Fibroblast of skin of right biceps (primary cell): ENCODE measurements around the gene NAT14.
"Not testable (repeated sequence)": the region's sequence is repeated elsewhere in the genome, so short reads cannot be mapped to it uniquely, and the experiment has no call there.

ENCODE experiments used
- DNase-seq: peaks from one replicate; pipeline ENCODE4 v3.0.0-alpha.2; 2013

The NAT14 gene

DNA sequence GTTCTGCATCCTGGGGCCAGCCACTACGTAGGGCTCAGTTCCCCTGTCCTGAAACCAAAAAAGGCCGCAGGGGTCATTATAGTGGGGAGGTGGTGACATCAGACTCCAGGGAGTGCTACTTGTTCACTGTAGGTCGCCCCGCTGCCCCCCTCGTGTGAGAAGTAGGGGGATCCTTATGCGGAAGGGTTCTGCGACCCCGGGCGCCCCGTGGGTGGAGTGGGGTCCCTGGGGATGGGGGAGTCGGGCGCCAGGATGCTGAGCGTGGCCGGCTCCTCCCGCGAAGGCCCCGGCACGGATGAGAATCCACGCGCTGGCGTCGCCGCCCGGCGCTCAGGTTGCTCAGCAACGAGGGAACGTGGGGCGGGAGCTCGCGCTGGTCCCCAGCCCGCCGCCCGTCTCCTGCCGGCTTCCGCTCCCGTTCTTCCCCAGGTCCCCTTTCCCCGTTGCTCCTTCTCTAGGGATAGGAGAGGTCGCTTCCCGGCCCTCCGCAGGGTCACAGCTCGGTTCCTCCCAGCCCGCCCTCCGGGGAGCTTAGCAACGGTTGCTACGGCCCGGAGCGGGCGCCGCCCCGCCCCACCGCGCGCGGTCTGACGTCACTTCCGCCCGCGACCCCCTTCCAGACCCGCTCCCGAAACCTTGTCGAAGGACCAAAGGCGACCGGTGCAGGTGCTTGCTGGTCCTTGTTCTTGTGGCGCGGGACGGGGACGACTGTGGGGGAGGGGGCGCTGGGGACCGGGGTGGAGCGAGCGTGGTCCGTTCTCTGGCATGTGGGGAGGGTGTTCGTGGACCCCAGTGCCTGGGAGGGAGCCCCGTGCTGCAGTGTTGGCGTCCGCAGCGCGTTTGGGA is at the start of gene NAT14:
Gene NAT14 (plus strand): TSS at position 596 of the 846 bp plus-strand sequence. CDS start 521 bp downstream, outside the sequence.
- peak; percentile 69 for DNase-seq

GRCh38 chr19:55436847-55437246 is 48.1 kb upstream of the NAT14 start:
- DNase-seq = no peak

- DNase-seq = peak; percentile 56
Measured at GRCh38 chr19:55437410-55437809, 47.6 kb upstream of the NAT14 start.

- no peak for DNase-seq
Measured at GRCh38 chr19:55439052-55439451, 45.9 kb upstream of the NAT14 start.

DNA sequence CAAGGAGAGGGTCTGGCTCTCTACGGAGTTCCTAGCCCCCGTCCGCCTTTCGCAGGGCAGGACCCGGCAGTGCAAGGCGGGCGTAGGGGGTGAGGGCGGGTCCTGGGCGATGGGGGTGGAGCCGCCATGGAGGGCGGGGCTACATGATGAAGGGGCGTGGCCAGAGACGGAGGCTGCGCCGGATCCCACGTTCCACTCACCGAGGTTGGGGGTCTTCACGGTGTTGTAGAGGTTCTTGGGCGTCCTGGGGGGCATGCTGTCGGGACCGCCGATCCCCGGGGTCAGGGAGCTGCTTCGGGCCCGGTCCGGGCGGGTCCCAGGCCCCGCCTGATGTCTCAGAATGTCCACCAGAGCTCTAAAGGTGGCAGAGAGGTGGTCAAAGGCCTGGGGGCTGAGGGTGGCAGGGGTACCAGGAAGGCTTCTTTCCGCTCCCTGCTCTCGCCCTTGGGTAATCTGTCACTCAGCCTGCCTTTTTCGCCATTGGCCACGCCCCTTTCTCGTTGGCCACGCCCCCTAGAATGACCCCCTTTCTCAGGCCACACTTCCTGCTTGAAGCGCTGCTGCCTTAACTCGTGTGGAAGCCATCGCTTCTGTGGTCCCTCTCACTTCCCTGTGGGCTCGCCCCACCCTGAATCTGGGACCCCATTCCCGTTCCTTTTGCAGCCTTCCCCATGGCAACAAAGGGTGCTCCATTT is 44.4 kb upstream of the NAT14 start:
- DNase-seq = no peak

DNA sequence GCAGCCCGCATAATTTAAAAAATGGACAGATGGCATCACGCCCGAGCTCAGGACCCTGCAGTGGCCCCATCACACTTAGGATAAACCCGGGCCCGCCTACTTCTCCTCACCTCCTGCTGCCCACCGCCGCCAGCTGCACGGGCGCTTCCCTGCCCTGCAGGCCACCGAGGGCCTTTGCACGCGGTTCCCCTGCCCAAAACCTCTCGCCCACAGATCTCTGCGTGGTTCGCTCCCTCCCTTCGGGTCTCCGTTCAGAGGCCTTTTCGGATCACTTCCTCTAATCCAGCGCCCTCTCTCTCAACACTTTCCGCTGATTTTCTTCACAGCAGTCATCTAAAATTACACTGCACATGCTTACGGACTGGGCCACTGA is 43.7 kb upstream of the NAT14 start:
- DNase-seq = no peak

DNA sequence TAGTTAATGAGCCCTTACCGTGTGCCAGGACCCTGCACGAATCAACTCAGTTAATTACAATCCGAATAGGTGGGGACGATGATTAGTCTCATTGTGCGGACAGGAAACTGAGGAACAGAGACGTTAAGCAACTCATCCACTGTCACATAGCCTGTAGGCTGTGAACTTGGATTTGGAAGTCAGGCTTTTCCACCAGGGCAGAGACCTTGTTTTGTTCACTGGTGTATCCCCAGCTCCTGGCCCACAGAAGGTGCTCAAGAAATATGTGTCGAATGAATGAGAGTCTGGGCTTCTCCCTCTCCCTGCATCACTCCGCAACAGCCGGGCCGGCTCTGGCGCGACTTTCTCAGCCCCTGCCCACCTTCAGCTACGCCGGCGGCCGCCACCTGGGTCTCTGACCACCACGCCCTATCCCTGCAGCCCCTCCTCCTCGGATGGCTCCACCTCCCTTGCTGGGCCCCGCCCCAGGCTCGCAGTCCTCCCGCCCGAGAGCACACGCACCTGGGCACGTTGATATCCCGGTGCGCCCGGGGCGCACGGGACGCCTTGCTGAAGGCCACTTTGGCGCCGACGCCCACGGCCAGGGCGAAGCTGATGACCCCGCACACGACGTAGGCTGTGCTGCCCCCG is 43.2 kb upstream of the NAT14 start:
- no peak for DNase-seq

DNA sequence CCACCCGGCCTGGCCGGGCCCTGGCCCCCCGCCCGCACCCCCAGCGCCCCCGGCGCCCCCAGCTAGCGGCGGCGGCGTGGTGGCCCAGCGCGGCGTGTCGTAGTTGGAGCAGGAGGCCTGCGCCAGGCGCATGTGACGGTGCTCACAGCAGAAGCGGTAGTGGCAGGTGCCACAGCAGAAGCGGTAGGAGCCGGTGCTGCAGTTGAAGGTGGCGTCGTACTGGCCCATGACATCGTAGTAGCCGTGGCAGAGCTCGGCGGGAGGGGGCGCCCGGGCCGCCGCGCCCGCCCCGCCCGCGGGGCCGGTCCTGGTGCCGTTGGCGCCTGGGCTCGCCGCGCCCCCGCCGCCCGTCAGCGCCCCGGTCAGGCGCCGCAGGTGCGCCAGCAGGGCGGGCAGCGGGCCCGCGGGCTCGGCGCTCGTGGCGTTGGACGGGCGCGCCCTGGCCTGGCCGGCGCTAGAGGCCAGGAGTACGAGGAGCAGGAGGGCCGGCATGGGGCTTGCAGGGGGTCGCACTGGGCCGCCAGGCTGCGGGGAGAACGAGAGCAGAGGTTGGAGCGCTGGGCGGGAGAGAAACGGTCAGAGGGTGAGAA is 42.5 kb upstream of the NAT14 start:
- DNase-seq = no peak

DNA sequence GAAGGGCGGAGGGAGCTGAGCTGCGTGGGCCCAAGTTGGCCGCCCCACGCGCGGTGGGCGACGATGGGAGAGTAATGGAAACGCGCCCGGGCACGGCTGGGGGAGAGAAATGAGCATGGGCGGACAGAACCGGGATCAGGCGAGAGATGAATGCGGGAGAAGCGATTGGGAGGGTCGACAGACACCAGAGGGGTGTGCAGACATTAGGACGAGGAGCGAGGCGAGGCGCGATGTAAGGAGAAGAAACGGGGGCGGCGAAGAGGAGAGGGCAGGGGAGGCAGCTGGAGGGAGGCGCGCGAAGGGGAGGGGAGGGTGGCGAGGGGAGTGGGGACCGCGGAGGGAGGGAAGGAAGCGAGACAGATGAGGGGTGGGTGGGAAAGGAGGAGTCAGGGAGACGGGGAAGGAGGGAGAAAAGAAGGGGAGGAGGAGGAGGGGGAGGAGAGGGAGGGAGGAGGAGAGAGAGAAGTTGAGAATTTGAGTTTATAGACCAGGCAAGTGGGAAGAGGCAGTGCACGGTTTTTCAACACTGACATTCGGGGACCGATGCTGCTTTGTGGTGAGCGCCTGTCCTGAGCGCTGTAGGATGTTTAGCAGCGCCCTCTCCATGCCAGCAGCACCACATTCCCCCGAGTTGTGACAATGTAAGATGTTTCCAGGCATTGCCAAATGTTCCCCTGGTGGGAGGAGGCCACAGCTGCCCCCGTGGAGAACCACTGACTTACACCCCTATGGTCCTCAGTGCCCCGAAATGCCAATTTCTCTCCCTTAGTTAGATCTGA is 41.8 kb upstream of the NAT14 start, which contains the start of gene SHISA7:
Gene SHISA7 (minus strand): TSS at position 256 of the 779 bp plus-strand sequence. CDS start 437 bp downstream, outside the sequence.
- no peak for DNase-seq

DNA sequence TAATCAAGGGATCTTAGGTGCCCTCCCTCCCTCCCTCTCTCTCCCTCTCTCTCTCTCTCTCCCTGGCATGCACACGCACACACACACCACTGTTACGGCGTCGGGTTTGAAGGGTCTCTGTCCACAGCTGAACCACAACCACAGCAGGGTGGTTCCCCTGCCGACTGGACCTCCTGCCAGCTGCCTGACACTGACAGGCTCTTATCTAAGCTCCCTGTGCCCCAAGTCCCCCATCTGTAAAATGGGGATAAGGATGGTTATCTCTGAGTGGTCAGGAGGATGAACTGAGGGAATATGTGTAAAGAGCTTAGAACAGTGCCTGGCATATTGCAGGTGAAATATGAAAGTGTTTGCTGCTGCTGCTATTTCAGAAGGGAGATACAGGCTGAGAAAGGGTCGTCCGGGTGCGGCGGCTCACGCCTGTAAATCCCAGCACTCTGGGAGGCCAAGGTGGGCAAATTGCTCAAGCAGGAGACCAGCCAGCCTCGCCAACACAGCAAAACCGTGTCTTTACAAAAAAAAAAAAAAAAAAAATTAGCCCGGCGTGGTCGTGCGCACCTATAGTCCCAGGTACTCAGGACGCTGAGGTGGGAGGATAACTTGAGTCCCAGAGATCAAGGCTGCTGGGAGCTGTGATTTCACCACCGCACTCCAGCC is 41.0 kb upstream of the NAT14 start:
- DNase-seq = no peak

DNA sequence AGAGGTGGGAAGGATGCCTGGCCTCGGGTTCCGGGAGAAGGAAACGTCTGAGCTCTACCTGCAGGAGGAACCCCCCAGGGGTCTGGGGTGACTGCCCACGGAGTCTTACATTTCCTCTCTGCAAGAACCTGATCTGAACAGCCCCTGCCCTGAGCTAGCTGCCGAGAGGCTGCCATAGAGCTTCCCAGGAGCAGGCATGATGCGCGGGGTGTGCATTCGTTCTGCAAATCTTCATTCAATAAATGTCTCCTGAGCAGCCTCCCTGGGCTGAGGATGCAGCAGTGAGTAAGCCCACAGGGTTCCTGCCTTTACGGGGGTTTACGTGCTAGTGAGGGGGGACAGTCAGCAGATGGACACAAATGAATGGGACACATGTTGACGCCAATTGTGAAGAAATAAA is 40.3 kb upstream of the NAT14 start:
- no peak for DNase-seq

GRCh38 chr19:55446060-55446459 is 38.9 kb upstream of the NAT14 start:
- no peak for DNase-seq

GRCh38 chr19:55447421-55448174 is 37.4 kb upstream of the NAT14 start:
- peak; percentile 27 for DNase-seq

GRCh38 chr19:55448175-55448490 is 36.9 kb upstream of the NAT14 start:
- not testable (repeated sequence) for DNase-seq

DNA sequence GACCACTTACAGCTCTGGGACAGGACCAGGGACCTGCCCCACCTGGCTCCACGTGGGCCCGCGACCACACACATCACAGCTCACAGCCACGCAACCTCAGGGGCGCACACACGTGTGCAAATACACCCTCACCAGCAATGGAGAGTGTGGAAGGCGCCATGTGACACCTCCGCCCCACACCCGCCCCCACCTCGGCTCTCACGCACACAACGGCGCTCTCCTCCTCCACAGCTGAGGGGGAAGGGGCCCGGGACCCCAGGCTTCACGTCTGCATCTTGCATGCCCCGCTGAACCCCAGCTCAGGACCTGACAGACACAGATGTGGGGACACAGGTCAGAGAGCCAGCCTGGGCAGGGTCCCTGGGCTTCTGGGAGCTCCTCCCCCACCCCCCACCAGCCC is 35.5 kb upstream of the NAT14 start:
- no peak for DNase-seq

- no peak for DNase-seq
Measured at GRCh38 chr19:55451163-55451964, 33.6 kb upstream of the NAT14 start.

GRCh38 chr19:55451965-55452748 is 32.8 kb upstream of the NAT14 start:
- no peak for DNase-seq

DNA sequence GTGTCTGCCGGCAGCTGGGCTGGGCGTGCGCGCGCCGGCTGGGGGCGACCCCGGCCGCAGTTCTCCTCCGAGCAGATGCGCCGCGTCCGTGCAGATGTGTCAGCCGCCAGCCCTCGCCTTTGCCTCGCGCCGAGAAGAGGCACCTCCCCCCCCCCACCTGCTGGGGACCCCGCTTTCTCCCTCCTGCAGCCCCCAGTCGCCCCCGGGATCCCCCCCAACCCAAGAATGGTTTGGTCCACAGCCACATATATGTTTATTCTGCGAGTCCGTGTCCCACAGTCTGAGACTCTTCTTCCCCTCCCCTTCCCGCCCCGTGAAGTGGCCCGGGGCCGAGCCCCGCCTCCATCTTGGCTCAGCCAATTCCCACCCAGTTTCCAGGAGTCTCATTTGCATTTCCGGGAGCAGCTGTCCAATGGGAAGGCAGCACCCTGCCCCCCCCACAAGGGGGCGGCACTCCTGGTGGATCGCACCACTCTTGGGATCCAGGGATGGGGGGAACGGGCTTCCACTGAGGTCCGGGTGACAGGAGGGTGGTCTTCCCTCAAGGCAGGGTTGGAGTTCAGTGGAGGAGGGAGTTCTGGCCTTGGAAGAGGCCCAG is 32.1 kb upstream of the NAT14 start:
- peak; percentile 76 for DNase-seq
